Psoas muscle (tissue), 8 donors: ENCODE results near the gene CLEC3A. TPM values are rescaled to one million over a fixed set of nuclear protein-coding genes. Genes with fewer than 3 reads are reported as not detected.
"Not testable (repeated sequence)": the region's sequence is repeated elsewhere in the genome, so short reads cannot be mapped to it uniquely, and the experiment has no call there.

Experiments
- ATAC-seq, 4 donors: fragments of 200-7000 bp; cut with Tn5 transposase; one replicate each; pipeline ENCODE4 v1.9.1; 2020; ENCODE audit warnings: moderate library complexity in 3 of 4, mild to moderate bottlenecking in 2 of 4
- DNase-seq, 2 donors: peaks; one replicate each; pipeline ENCODE4 v3.0.0-alpha.2; 2020
- H3K27ac ChIP-seq: fragments of 200-600 bp; one replicate; pipeline ENCODE4 v1.8.0; 2022
- H3K27me3 ChIP-seq, 3 donors: fragments of 200-600 bp in 1 of 3; one replicate each; pipeline versions ENCODE4 v1.6.1 to v1.8.0; 2013 to 2022; ENCODE audit warnings: low read length in 2 of 3, mild to moderate bottlenecking in 2 of 3, moderate library complexity in 1 of 3; ENCODE audit not compliant: insufficient read depth in 3 of 3
- H3K36me3 ChIP-seq, 2 donors: fragments of 200-600 bp in 1 of 2; one replicate each; pipeline versions ENCODE4 v1.6.1 to v1.8.0; 2013 to 2022; ENCODE audit warnings: low read depth in 1 of 2, mild to moderate bottlenecking in 1 of 2, moderate library complexity in 1 of 2; ENCODE audit not compliant: insufficient read depth in 1 of 2
- H3K4me1 ChIP-seq: fragments of 200-600 bp; one replicate; pipeline ENCODE4 v1.8.0; 2022
- H3K4me3 ChIP-seq: fragments of 200-600 bp; one replicate; pipeline ENCODE4 v1.8.0; 2022; ENCODE audit warnings: mild to moderate bottlenecking
- H3K9me3 ChIP-seq: fragments of 200-600 bp; one replicate; pipeline ENCODE4 v1.8.0; 2022
- WGBS, 3 donors: extraction: QIAGEN DNeasy Blood & Tissue Kit; methylation state at CpG; one replicate each; pipeline versions ENCODE4 v1.1.6 to v1.1.7; 2013; 5-methylcytosine and 5-hydroxymethylcytosine counted together
- intact Hi-C, 2 donors: fragments of 100-400 bp; cut with DNase I; formaldehyde crosslinking; loops; one replicate each; pipeline versions ENCODE4 v1.11.0 to v1.14.2; 2022
- polyA plus RNA-seq, 3 donors: library from polyadenylated mRNA; stranded (reverse); fragments of 200-250 nt; gene quantifications; one replicate each; pipeline ENCODE4 v1.2.3, GENCODE V29; 2013
- total RNA-seq, 4 donors: library from RNA; stranded (reverse); fragmentation: NEBNext Ultra II Directional in 2 of 4; extraction: Animal tissue kit (Norgen Biotek cat#: 25700) in 2 of 4; gene quantifications; one replicate each; pipeline versions ENCODE4 v1.2.1 to v1.2.4, GENCODE V29; 2021 to 2023
- TF ChIP-seq, protein P1 (sequence below): fragments of 200-600 bp; IDR thresholded peaks from one replicate; pipeline ENCODE4 v1.8.0; 2022; ENCODE audit warnings: antibody characterized with exemption
- donor health status: healthy with polysubstance abuse.
- donor health status: DM: no; HTN: no; CAD: no; lungs with moderate emphysema.
- donor health status: Bipolar disorder and iron deficiency.
- donor health status: healthy.
- donor health status: DM: yes; HTN: yes; CAD: no.
- donor health status: DM: no; HTN: no; CAD: no.
- donor health status: DM: no; HTN: no; CAD: no.
- donor health status: DM: yes; HTN: yes; CAD: no.

The CLEC3A gene
- total and polyA plus RNA-seq, 7 donors: not detected

DNA sequence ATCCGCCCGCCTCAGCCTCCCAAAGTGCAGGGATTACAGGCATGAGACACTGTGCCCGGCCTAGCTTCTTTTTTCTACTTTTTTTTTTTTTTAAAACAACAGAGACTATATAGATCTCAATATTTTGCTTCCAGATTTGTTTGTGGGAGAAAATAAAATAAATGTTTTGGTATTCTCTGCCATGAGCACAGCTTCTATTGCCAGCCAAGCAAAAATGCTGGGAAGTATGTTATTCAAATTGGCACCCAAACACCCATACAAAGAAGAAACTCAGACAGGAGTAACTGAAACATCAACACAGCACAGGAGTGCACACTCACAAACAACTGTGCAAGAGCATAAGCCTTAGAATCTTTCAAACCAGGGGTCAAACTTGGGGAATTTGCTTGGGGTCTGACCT lies 37.2 kb upstream of the CLEC3A start:
- ATAC-seq (no peak), DNase-seq (no peak)
- Histone ChIP-seq H3K9me3 (no peaks in the 10 kb centered on the region), H3K36me3 (no peaks in the 10 kb centered on the region), H3K4me1 (no peaks in the 10 kb centered on the region), H3K27ac (no peak overlapping the region), H3K4me3 (no peak overlapping the region), H3K27me3 (no peaks in the 10 kb centered on the region)
- 76 to 80% (median 79%) methylated on average over 3 of the region's 3 CpGs for WGBS, 3 donors
- intact Hi-C loops: no loop called here
- TF ChIP-seq, protein P1, sequence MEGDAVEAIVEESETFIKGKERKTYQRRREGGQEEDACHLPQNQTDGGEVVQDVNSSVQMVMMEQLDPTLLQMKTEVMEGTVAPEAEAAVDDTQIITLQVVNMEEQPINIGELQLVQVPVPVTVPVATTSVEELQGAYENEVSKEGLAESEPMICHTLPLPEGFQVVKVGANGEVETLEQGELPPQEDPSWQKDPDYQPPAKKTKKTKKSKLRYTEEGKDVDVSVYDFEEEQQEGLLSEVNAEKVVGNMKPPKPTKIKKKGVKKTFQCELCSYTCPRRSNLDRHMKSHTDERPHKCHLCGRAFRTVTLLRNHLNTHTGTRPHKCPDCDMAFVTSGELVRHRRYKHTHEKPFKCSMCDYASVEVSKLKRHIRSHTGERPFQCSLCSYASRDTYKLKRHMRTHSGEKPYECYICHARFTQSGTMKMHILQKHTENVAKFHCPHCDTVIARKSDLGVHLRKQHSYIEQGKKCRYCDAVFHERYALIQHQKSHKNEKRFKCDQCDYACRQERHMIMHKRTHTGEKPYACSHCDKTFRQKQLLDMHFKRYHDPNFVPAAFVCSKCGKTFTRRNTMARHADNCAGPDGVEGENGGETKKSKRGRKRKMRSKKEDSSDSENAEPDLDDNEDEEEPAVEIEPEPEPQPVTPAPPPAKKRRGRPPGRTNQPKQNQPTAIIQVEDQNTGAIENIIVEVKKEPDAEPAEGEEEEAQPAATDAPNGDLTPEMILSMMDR: no peak

DNA sequence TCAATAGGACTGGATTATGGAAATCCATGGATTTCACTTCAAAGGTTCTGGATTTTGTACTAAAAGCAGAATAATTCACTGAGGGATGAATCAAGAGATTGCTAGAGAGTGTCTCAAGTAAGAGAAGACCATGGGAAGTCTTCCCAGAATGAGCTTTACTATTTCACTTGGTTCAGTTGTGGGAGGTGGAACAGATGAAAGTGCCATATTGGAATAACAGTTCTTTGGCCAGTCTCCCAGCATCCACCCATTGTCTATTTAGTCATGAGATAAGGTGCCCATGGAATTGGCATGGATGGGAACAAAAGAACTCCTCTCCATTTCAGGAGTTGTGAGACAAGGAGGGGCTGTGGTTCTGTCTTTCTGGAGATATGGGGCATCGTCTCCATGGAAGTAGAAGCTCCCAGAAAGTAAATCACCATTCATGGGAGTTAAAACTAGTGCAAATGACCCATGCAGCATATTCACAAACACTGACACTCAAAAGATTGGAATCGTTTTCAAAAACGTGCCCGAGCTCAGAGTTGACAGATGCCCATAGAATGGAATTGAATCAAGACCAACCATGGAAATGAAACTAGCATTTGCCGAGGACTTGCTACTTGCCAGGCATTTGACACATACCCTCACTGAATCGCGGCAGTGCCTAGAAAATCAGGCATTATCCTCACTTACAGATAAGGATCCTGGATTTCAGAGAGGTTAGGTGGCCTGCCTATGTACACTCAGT lies 36.2 kb upstream of the CLEC3A start:
- ATAC-seq: no peak
- TF ChIP-seq, protein P1: no peak
- no peaks in the 10 kb centered on the region for H3K36me3 ChIP-seq
- DNase-seq: no peak
- intact Hi-C loops: no loop called here
- H3K27me3 ChIP-seq: no peaks in the 10 kb centered on the region
- H3K4me1 ChIP-seq: no peaks in the 10 kb centered on the region
- H3K27ac ChIP-seq: no peak overlapping the region
- no peaks in the 10 kb centered on the region for H3K9me3 ChIP-seq
- 85 to 90% (median 87%) methylated on average over 7 of the region's 7 CpGs for WGBS, 3 donors
- no peak overlapping the region for H3K4me3 ChIP-seq

DNA sequence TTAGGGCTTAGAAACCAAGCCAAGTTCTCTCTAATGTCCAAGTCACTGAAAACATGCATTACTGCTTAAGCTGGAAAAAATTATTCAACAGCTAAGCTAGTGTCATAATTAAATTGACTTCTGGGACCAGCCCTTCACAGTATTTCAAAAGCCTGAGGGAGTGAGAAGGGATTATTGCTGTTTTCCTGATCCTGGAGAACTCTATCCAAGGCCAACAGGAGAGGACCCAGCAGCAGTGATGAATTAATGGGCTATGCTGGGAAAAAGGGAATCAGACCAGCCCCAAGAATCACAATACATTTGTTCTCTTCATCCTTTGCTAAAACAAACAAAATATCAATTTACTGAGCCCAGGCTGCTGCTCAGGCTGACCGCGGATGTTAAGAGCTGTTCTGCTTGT lies 34.5 kb upstream of the CLEC3A start:
- TF ChIP-seq, protein P1: no peak
- WGBS, 3 donors: 24 to 38% (median 29%) methylated on average over 2 of the region's 2 CpGs
- no peak overlapping the region for H3K27ac ChIP-seq
- ATAC-seq (no peak), DNase-seq (no peak)
- intact Hi-C loops: no loop called here
- no peaks in the 10 kb centered on the region for H3K27me3 ChIP-seq
- no peaks in the 10 kb centered on the region for H3K9me3 ChIP-seq
- no peak overlapping the region for H3K4me3 ChIP-seq
- H3K4me1 ChIP-seq: no peaks in the 10 kb centered on the region
- no peaks in the 10 kb centered on the region for H3K36me3 ChIP-seq

DNA sequence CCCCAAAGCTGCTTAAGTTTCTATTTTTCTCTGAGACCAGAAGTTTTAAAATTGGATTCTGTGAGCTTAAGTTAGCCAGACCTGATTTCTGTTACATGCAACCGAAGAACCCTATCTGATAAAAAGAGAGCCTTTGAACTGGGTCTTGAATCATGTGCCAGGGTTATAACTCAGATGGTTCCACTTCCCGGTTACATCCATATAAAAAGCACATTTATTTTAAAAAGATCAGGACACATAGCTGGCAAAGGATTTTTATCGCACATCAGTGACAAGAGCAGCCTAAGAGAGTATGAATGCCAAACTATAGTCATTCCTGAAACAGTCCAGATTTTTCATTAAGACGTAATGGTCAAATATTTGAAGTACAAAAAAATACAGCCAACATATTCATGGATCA lies 32.5 kb upstream of the CLEC3A start:
- ATAC-seq: no peak
- TF ChIP-seq, protein P1: no peak
- H3K4me1 ChIP-seq: no peaks in the 10 kb centered on the region
- H3K4me3 ChIP-seq: no peak overlapping the region
- H3K27me3 ChIP-seq: no peaks in the 10 kb centered on the region
- H3K9me3 ChIP-seq: no peaks in the 10 kb centered on the region
- WGBS, 3 donors: 62 to 72% (median 64%) methylated on average over 4 of the region's 4 CpGs
- no peak for DNase-seq
- intact Hi-C loops: no loop called here
- no peak overlapping the region for H3K27ac ChIP-seq
- H3K36me3 ChIP-seq: no peaks in the 10 kb centered on the region

DNA sequence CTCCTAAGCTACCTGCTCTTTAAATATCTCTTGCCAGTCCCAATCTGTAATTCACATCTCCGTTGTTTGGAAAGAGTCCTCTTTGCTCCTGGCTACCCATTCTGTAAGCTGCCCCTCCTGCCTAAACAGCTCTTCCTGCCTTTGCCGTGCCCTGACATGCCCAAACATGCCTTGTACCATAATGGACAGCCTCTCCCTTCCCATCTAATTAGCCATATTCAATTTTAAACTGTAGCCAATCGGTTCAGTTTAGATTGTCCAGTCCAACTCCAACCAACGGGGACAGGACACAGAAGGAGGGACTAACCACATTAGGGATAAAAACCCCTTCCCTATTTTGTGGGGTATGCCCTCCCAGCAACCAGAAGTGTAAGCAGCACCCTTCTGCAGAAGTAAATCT lies 30.6 kb upstream of the CLEC3A start:
- TF ChIP-seq, protein P1: no peak

DNA sequence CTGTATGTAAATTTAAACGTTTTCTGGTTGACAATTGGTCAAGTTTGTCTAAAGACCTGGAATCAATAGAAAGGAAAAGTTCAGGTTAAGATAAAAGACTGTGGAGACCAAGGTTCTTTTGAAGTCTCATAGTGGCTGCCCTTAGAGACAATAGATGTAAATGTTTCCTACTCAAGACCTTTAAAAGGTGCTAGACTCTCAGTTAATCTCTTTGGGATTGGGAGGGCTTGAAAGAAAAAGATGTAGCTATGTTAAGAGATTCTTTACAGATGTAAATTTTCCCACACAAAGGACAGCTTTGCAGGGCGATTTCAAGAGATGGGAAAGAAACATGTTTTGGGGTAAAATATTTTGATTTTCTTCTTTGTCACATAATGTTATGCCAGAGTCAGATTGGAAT lies 30.0 kb upstream of the CLEC3A start:
- ATAC-seq, H3K36me3 ChIP-seq, H3K9me3 ChIP-seq, intact Hi-C loops, H3K27me3 ChIP-seq, H3K4me3 ChIP-seq, H3K27ac ChIP-seq, H3K4me1 ChIP-seq, DNase-seq: not testable (repeated sequence)
- WGBS, 3 donors: 18 to 40% (median 32%) methylated on average over 2 of the region's 2 CpGs

More for the DNA sequence above, 30.6 kb upstream of the CLEC3A start:
- Histone ChIP-seq H3K4me3 (no peak overlapping the region), H3K9me3 (peaks cover 3% of the 10 kb centered on the region), H3K4me1 (no peaks in the 10 kb centered on the region), H3K27me3 (no peaks in the 10 kb centered on the region), H3K36me3 (no peaks in the 10 kb centered on the region), H3K27ac (no peak overlapping the region)
- WGBS, 3 donors: 50 to 58% (median 52%) methylated on average over 4 of the region's 4 CpGs
- intact Hi-C loops: no loop called here
- no peak for DNase-seq
- ATAC-seq: no peak
